K562 (cell line): ENCODE results near the gene WNT3. TPM values are rescaled to one million over a fixed set of nuclear protein-coding genes. Genes with fewer than 3 reads are reported as not detected.

Source experiments
- AFF4 ChIP-seq: sonication (generic); formaldehyde crosslinking; IDR thresholded peaks from 2 replicates; pipeline ENCODE4 v1.8.0; 2023; ENCODE audit warnings: mild to moderate bottlenecking, missing genetic modification reagents
- GTF3C2 ChIP-seq: IDR thresholded peaks from 3 replicates; pipeline ENCODE4 v1.6.1; 2011; ENCODE audit warnings: borderline replicate concordance, mild to moderate bottlenecking, moderate library complexity; ENCODE audit not compliant: insufficient read length; ENCODE audit errors: extremely low read depth
- MIER1 ChIP-seq: fragments of 450-650 bp; IDR thresholded peaks from 2 replicates; pipeline ENCODE4 v1.6.1; 2016; ENCODE audit warnings: antibody characterized with exemption, mild to moderate bottlenecking, low read depth
- NKRF ChIP-seq: fragments of 450-650 bp; IDR thresholded peaks from 2 replicates; pipeline ENCODE4 v1.6.1; 2016; ENCODE audit warnings: borderline replicate concordance
- PATZ1 ChIP-seq: fragments of 250-450 bp; sonication (Bioruptor Pico); IDR thresholded peaks from 2 replicates; pipeline ENCODE4 v1.5.0; 2020; ENCODE audit warnings: mild to moderate bottlenecking, borderline replicate concordance
- SMC3 ChIP-seq: conservative IDR thresholded peaks from 2 replicates; pipeline ENCODE4 v1.6.1; 2011; ENCODE audit warnings: low read depth, low read length, improper control_type of control experiment; ENCODE audit not compliant: insufficient read depth
- ZNF79 ChIP-seq: fragments of 250-450 bp; sonication (Bioruptor Pico); IDR thresholded peaks from 2 replicates; pipeline ENCODE4 v1.4.0; 2020; ENCODE audit warnings: low read depth, mild to moderate bottlenecking, moderate library complexity
- ZSCAN29 ChIP-seq: fragments of 450-650 bp; IDR thresholded peaks from 2 replicates; pipeline ENCODE4 v1.6.1; 2017
- polyA plus RNA-seq, 8 experiments: library from polyadenylated mRNA; depleted of rRNA in 4 of 8; stranded (reverse) in 5 of 8; unstranded in 3 of 8; fragments of >200 nt; fragmentation: Nextera tagmentation in 2 of 8; fragmentation: Illumina TruSeq in 1 of 8; extraction: Ambion mirVana in 2 of 8; extraction: Trizol in 1 of 8; gene quantifications; 2 replicates each; pipeline versions ENCODE4 v1.2.1 to v1.2.3, GENCODE V29; 2011 to 2014; ENCODE audit warnings: inconsistent platforms in 1 of 8, missing spikeins in 1 of 8
- total RNA-seq, 7 experiments: library from RNA; depleted of rRNA in 6 of 7; stranded (reverse); fragments of >200 nt in 6 of 7; fragmentation: Illumina TruSeq in 2 of 7; extraction: Trizol in 2 of 7; gene quantifications; 2 replicates each; pipeline versions ENCODE4 v1.2.1 to v1.2.3, GENCODE V29; 2011 to 2021; ENCODE audit warnings: low replicate concordance in 1 of 7

WNT3 gene
- total and polyA plus RNA-seq, 9 of the 15 experiments (the other 6 are each of a cell fraction or from before 2014, with no cell fraction given) = 1.5 to 6.1 (median 3.3) TPM

- 0 out of 2 replicates have a peak, but pooled peaks have one; percentile 36 for TF ChIP-seq AFF4 (CRISPR knock-in tag)
- TF ChIP-seq NKRF = no peak
- TF ChIP-seq SMC3 = no peak
- TF ChIP-seq MIER1 = no peak
- no peak for TF ChIP-seq ZSCAN29
- no peak for TF ChIP-seq PATZ1
- TF ChIP-seq ZNF79 = no peak
- no peak for TF ChIP-seq GTF3C2
These were observed 702 bp upstream of the WNT3 start (continued) for GRCh38 chr17:46818929-46819859.
